Measurements from ENCODE around the gene COBL.

The COBL gene

GRCh38 chr7:51327287-51327717 lies 10.7 kb upstream of the COBL start:
- no peak for DNase-seq

GRCh38 chr7:51326656-51327286 lies 10.2 kb upstream of the COBL start:
- no peak for DNase-seq

- DNase-seq, result no peak
These were observed 9.3 kb upstream of the COBL start for GRCh38 chr7:51325908-51326307.

- no peak for DNase-seq
These were observed 8.7 kb upstream of the COBL start for GRCh38 chr7:51325261-51325676.

- no peak for DNase-seq
These were observed 7.7 kb upstream of the COBL start for GRCh38 chr7:51324206-51324898.

- no peak for DNase-seq
These were observed 5.4 kb upstream of the COBL start for GRCh38 chr7:51321961-51322515.

- DNase-seq, result no peak
These were observed 2.4 kb upstream of the COBL start for GRCh38 chr7:51318886-51319579.

- DNase-seq, result no peak
These were observed 1.4 kb upstream of the COBL start for GRCh38 chr7:51318001-51318400.

GRCh38 chr7:51317582-51317910 lies 937 bp upstream of the COBL start:
- no peak for DNase-seq

GRCh38 chr7:51316262-51316665 lies 345 bp downstream of the COBL start:
- no peak for DNase-seq

GRCh38 chr7:51315393-51316261 lies 982 bp downstream of the COBL start:
- DNase-seq, result no peak

- no peak for DNase-seq
These were observed 1.9 kb downstream of the COBL start for GRCh38 chr7:51314726-51315125.

- no peak for DNase-seq
These were observed 2.7 kb downstream of the COBL start for GRCh38 chr7:51313738-51314425.

- no peak for DNase-seq
These were observed 3.5 kb downstream of the COBL start for GRCh38 chr7:51312951-51313737.

- no peak for DNase-seq
These were observed 5.4 kb downstream of the COBL start for GRCh38 chr7:51311166-51311565.

- DNase-seq, result no peak
These were observed 6.5 kb downstream of the COBL start for GRCh38 chr7:51310131-51310583.

- DNase-seq, result no peak
These were observed 7.1 kb downstream of the COBL start for GRCh38 chr7:51309361-51310130.

GRCh38 chr7:51308696-51309095 lies 7.9 kb downstream of the COBL start:
- DNase-seq, result no peak

- DNase-seq, result no peak
These were observed 8.3 kb downstream of the COBL start for GRCh38 chr7:51308265-51308664.

GRCh38 chr7:51307651-51308210 lies 8.9 kb downstream of the COBL start:
- no peak for DNase-seq
